NCI-H2227 treated with DMSO at 0.1 percent for 48 hours (cell line): ENCODE data around the gene SRSF10.
A peak's percentile ranks its signal among the peaks of the same experiment; 100 is the strongest.
"Not testable (repeated sequence)": the region's sequence is repeated elsewhere in the genome, so short reads cannot be mapped to it uniquely, and the experiment has no call there.

ENCODE experiments used
- DNase-seq: peaks from one replicate; lab custom pipeline; 2025; lab: John Stamatoyannopoulos, UW

Gene SRSF10

DNA sequence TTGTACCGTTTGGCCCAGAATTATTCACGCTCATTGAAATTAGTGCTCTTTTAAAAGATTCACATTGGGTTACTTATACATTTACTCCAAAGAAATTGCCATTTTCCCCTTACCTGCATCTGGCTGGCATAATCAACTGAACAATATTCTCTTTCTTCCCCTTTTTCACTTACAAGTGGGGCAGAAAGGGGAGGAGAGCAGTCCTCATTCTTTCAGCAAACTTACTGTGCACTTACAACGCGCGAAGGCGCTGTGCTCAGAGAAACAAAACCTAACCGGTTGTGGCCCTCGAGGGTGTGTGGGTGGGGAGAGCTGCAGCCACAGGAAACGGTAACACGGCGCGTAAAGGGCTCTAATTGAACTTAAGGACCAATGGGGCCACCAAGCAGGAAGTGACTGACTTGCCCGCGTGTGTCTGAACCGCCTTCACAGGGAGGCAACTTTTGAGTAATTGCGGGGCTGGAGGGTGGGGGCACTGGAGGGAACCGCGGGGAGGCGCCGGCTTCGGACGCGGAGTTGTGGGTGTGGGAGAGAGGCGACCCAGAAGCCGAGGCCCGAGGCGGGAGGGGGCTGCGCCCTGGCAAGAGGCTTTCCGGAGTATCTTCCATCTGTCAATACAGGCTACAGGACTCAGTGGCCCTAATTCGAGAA, 21.2 kb downstream of the SRSF10 start:
- DNase-seq, result peak; percentile 93

- DNase-seq, result not testable (repeated sequence)
Observed at GRCh38 chr1:23958040-23958809, 21.9 kb downstream of the SRSF10 start.

DNA sequence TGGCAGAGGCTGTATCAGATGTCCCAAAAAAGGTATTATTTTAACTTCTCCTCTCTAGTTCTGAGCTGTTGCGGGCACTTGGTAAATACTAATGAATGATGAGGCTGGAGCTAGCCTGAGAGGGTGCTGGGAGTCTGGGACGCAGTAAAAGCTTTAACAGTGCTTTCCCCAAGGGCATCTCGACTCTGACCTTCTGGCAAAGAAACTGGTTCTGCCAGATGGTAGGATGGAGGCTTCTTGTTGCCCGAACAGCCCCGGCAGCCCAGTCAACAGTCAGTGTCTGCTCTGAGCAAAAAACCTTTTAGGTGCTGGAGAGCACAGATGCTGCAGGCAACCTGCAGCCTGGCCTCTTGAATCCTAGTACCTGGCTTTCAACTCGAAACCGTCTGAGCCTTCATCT, 23.0 kb downstream of the SRSF10 start:
- DNase-seq, result no peak

- no peak for DNase-seq
Observed at GRCh38 chr1:23953020-23953419, 27.1 kb downstream of the SRSF10 start.

GRCh38 chr1:23947366-23947765, 32.8 kb downstream of the SRSF10 start:
- DNase-seq, result no peak

DNA sequence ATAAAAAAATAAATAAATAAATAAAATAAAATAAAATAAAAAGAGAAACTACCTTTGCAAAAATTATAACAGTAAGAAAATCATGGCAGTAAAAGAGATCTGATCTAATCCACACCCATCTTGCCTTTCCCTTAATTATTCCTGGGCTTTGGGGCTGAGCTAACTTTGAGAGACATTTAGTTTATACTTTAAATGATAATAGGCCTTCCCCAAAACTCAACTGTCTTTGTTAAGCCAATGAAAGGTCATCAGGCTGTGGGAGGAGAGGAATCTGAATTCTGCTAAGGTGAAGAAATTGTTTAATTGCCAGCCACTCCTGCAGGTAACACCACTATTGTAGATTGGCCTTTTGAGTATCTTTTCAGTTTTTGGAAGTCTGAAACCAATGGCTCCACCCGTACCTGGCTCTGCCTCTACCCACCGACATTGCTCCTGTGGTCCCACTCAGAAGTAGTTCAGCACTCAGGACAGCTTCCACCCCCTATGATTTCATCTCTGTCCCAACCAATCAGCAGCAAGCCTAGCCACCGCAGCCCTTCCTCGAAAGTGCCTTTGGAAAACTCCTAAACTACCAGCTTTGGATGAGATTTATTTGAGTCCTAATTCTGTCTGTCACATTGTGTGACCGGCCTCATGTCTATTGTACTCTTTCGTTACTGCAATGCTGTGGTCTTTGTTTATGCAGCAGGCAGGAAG, 43.5 kb downstream of the SRSF10 start:
- DNase-seq, result no peak

DNA sequence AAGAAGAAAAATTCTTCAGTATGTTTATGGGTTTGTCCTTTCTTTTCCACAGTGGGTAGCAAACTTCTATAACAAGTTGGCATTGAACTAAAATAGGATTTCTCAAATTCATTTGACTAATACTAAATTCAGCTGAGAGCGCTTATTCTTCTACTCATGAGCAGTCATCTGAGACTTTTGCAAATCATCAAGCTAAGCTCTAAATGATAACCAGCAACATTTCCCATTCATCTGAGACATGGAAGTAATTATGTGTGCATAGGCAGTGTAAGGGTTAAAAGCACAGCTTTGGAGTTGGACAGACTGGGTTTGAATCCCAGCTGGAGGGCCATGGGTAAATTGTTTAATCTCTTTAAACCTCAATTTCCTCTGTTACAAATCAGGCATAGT, 48.6 kb downstream of the SRSF10 start:
- DNase-seq, result no peak

DNA sequence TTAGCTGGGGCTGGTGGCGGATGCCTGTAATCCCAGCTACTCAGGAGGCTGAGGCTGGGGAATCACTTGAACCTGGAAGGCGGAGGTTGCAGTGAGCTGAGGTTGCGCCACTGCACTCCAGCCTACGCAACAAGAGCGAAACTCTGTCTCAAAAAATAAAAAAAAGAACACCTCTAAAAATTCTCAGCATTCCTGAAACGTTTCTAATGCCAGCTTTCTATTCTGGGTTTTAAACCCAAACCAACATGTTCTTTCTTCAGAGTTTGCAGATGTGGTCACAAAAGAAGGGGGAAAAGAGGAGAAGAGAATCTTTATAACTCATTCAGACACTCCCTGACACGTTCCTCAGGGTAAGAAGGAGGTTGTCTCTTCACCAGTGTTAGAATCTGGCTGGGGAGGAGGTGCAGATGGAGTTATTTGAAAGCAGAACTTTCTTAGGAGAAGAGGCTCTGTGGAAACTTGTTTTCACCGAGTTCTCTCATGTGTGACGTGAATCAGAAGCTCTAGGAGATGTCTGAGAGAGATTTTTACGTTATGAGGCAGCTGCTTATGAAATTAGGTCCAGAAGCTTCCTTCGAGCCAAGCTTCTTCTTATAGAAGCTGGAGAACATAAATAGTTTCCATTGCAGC, 49.2 kb downstream of the SRSF10 start:
- no peak for DNase-seq

- DNase-seq, result no peak
Observed at GRCh38 chr1:23930270-23930669, 49.9 kb downstream of the SRSF10 start.

- DNase-seq, result no peak
Observed at GRCh38 chr1:23928789-23929188, 51.3 kb downstream of the SRSF10 start.

GRCh38 chr1:23927097-23927496, 53.0 kb downstream of the SRSF10 start:
- DNase-seq, result no peak

DNA sequence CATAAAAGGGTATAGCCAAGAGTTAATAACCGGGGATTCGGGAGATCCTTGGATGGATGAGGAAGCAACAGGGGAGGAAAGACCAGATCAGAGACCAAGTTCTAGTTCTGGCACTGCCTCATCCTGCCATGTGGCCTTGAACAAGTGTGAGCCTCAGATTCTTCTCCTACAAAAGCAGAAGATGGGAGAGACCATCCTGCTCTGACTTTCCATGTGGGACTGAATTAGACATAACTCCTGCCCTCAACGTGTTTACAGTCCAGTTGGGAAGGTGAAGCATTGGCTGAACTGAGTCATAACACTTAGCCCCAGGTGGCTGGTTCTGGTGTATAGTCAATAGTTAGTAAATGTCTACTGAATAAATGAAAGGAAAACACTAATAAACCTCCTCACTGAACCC, 54.8 kb downstream of the SRSF10 start:
- no peak for DNase-seq

GRCh38 chr1:23924601-23925000, 55.5 kb downstream of the SRSF10 start:
- no peak for DNase-seq

GRCh38 chr1:23923592-23924499, 56.3 kb downstream of the SRSF10 start:
- no peak for DNase-seq

DNA sequence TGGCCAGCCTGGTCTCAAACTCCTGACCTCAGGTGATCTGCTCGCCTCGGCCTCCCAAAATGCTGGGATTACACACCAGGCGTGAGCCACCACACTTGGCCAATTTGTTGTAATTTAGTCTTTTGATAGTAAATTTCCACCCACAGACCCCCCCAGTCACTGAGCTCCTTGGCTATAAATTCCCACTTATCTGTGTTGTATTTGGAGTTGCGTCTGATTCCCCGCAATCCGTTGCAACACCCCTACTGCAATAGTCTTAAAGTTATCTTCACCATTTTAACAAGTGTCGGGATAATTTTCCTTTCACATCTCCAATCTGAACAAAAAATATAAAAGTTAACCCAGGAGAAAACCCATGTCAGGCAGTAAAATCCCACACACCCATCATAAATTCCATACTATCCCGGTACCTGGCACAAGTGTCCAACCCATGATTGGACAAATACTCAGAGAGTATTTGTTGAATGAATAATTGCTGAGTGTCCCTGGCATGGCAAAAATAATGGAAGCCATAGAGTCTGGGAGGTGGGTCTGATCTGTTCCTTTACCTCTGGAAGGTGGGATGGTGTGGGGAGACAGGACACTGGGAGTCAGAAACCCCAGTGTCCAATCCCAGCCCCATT, 57.7 kb downstream of the SRSF10 start:
- DNase-seq, result no peak

DNA sequence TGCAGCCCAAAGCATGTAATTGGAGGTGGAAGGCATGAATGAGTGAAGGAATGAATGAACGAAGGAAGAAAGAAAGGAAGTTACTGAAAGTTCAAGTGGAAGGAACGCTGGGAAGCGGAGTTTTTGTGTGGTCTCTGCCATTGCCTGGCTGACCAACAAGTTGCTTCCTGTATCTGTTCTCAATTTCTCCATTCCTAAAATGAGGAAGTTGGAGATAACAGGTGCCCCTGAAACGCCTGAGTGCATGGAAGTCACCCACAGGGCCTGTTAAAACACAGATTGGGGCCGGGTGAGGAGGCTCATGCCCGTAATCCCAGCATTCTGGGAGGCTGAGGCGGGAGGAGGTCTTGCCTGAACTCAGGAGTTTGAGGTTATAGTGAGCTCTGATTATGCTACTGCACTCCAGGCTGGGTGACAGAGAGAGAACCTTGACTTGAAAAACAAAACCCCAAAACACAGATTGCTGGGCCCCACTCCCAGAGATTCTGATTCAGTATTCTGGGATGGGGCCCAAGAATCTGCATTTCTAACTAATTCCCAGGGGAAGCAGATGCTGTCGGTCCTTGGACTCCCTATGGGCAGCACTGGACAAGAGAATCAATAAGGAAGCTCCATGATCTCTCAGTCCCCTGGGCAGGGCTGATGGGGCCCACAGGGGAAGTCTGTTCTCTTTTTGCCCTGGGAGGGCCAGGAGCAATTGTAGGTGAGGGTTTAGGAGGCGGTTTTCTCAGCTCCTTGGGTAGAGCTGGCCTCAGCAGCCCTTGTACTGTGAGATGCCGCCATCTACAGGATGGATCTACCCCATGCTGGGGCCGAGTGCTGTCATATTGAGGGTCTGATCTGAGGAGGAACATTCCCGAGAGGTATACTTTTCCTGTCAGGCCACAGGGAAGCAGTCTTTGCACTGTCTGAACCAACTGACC, 63.7 kb downstream of the SRSF10 start:
- DNase-seq, result peak; percentile 47

GRCh38 chr1:23915466-23915865, 64.7 kb downstream of the SRSF10 start:
- DNase-seq, result no peak

- DNase-seq, result no peak
Observed at GRCh38 chr1:23914921-23915320, 65.2 kb downstream of the SRSF10 start.
